Measurements from ENCODE around the gene SLC25A25. TPM values are rescaled to one million over a fixed set of nuclear protein-coding genes. Genes with fewer than 3 reads are reported as not detected.

SLC25A25 gene
- total and polyA plus RNA-seq, 11 donors, result 1.7 to 15.1 (median 6.7) TPM

- Histone ChIP-seq H3K4me1 (peaks cover 0 to 31% (median 13%) of the 10 kb centered on the region in 12 donors), H3K27me3 (no peaks in the 10 kb centered on the region), H3K4me3 (no peak overlapping the region), H3K9me3 (no peaks in the 10 kb centered on the region), H3K36me3 (peaks cover 4 to 84% (median 71%) of the 10 kb centered on the region in 9 donors), H3K27ac (no peak overlapping the region)
- TF ChIP-seq, protein P1, sequence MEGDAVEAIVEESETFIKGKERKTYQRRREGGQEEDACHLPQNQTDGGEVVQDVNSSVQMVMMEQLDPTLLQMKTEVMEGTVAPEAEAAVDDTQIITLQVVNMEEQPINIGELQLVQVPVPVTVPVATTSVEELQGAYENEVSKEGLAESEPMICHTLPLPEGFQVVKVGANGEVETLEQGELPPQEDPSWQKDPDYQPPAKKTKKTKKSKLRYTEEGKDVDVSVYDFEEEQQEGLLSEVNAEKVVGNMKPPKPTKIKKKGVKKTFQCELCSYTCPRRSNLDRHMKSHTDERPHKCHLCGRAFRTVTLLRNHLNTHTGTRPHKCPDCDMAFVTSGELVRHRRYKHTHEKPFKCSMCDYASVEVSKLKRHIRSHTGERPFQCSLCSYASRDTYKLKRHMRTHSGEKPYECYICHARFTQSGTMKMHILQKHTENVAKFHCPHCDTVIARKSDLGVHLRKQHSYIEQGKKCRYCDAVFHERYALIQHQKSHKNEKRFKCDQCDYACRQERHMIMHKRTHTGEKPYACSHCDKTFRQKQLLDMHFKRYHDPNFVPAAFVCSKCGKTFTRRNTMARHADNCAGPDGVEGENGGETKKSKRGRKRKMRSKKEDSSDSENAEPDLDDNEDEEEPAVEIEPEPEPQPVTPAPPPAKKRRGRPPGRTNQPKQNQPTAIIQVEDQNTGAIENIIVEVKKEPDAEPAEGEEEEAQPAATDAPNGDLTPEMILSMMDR (IDR thresholded peaks at IDR 0.05), result no peak
- no peak for TF ChIP-seq POLR2A (IDR thresholded peaks at IDR 0.05)
- ATAC-seq, result no peak
- intact Hi-C loops (cut with DNase I), result no loop called here
- peak in 4 of 5 donors; percentile 7 to 61 (median 21) for DNase-seq
- WGBS, 4 donors, result 92 to 94% (median 94%) methylated on average over 10 to 23 of the region's 23 CpGs
Measured at GRCh38 chr9:128106181-128106939, 38.3 kb downstream of the SLC25A25 start.

GRCh38 chr9:128106940-128107467, 39.0 kb downstream of the SLC25A25 start:
- peak in 3 of 5 donors; percentile 27 to 37 (median 27) for DNase-seq
- 90 to 96% (median 96%) methylated on average over 17 to 23 of the region's 23 CpGs for WGBS, 4 donors
- ATAC-seq, result peak in 2 of 4 donors; percentile 6 to 10
- Histone ChIP-seq H3K36me3 (peaks cover 4 to 78% (median 66%) of the 10 kb centered on the region in 9 donors), H3K9me3 (no peaks in the 10 kb centered on the region), H3K27me3 (no peaks in the 10 kb centered on the region), H3K4me1 (peaks cover 0 to 24% (median 6%) of the 10 kb centered on the region in 12 donors), H3K4me3 (no peak overlapping the region), H3K27ac (no peak overlapping the region)
- TF ChIP-seq POLR2A (IDR thresholded peaks at IDR 0.05), result no peak
- TF ChIP-seq, protein P1 (IDR thresholded peaks at IDR 0.05), result no peak
- intact Hi-C loops (cut with DNase I), result no loop called here

DNA sequence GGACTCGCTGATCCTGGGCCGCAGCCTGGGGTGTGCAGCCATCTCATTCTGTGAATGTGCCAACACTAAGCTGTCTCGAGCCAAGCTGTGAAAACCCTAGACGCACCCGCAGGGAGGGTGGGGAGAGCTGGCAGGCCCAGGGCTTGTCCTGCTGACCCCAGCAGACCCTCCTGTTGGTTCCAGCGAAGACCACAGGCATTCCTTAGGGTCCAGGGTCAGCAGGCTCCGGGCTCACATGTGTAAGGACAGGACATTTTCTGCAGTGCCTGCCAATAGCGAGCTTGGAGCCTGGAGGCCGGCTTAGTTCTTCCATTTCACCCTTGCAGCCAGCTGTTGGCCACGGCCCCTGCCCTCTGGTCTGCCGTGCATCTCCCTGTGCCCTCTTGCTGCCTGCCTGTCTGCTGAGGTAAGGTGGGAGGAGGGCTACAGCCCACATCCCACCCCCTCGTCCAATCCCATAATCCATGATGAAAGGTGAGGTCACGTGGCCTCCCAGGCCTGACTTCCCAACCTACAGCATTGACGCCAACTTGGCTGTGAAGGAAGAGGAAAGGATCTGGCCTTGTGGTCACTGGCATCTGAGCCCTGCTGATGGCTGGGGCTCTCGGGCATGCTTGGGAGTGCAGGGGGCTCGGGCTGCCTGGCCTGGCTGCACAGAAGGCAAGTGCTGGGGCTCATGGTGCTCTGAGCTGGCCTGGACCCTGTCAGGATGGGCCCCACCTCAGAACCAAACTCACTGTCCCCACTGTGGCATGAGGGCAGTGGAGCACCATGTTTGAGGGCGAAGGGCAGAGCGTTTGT, 39.6 kb downstream of the SLC25A25 start:
- peak in 3 of 5 donors; percentile 23 to 24 (median 24) for DNase-seq
- H3K4me1 ChIP-seq, result peaks cover 0 to 18% (median 2%) of the 10 kb centered on the region in 12 donors
- intact Hi-C loops (cut with DNase I), result no loop called here
- no peak overlapping the region for H3K27ac ChIP-seq
- 85 to 90% (median 86%) methylated on average over 16 to 18 of the region's 18 CpGs for WGBS, 4 donors
- no peak overlapping the region for H3K4me3 ChIP-seq
- H3K36me3 ChIP-seq, result peaks cover 4 to 71% (median 59%) of the 10 kb centered on the region in 9 donors
- no peaks in the 10 kb centered on the region for H3K9me3 ChIP-seq
- peak in 1 of 4 donors; percentile 5 for ATAC-seq
- no peak for TF ChIP-seq POLR2A (IDR thresholded peaks at IDR 0.05)
- TF ChIP-seq, protein P1 (IDR thresholded peaks at IDR 0.05), result no peak
- H3K27me3 ChIP-seq, result no peaks in the 10 kb centered on the region
